IPS-18a (cell line): ENCODE measurements around the gene APOBEC3G.
A peak's percentile ranks its signal among the peaks of the same experiment; 100 is the strongest.
"Not testable (repeated sequence)": the region's sequence is repeated elsewhere in the genome, so short reads cannot be mapped to it uniquely, and the experiment has no call there.

Experiments used
- H3K27ac ChIP-seq: one replicate; pipeline ENCODE4 v1.5.1; 2013; ENCODE audit warnings: low read length
- H3K27me3 ChIP-seq: one replicate; pipeline ENCODE4 v1.6.1; 2013; ENCODE audit warnings: mild to moderate bottlenecking, low read length; ENCODE audit not compliant: control insufficient read depth, insufficient read depth
- H3K36me3 ChIP-seq: one replicate; pipeline ENCODE4 v1.6.1; 2013; ENCODE audit warnings: low read depth, low read length; ENCODE audit not compliant: control insufficient read depth
- H3K4me1 ChIP-seq: one replicate; pipeline ENCODE4 v1.6.1; 2013; ENCODE audit warnings: low read depth, low read length; ENCODE audit not compliant: control insufficient read depth
- H3K4me3 ChIP-seq: one replicate; pipeline ENCODE4 v1.5.1; 2013; ENCODE audit warnings: low read length
- H3K9ac ChIP-seq: one replicate; pipeline ENCODE4 v1.6.1; 2013; ENCODE audit warnings: mild to moderate bottlenecking, low read length, moderate library complexity
- H3K9me3 ChIP-seq: one replicate; pipeline ENCODE4 v1.6.1; 2013; ENCODE audit warnings: low read depth, low read length; ENCODE audit not compliant: control insufficient read depth

Gene APOBEC3G

GRCh38 chr22:39077026-39077840 is at the start of gene APOBEC3G:
Gene APOBEC3G (plus strand): TSS chr22:39077275. CDS start chr22:39077362, 87 bp downstream.
- H3K9me3 ChIP-seq, H3K9ac ChIP-seq, H3K4me1 ChIP-seq, H3K4me3 ChIP-seq, H3K27me3 ChIP-seq, H3K36me3 ChIP-seq, H3K27ac ChIP-seq: not testable (repeated sequence)

GRCh38 chr22:39027717-39028116 is 49.4 kb upstream of the APOBEC3G start:
- Histone ChIP-seq H3K36me3 (no peaks in the 10 kb centered on the region), H3K27me3 (no peaks in the 10 kb centered on the region), H3K9ac (no peak overlapping the region), H3K4me3 (no peak overlapping the region), H3K27ac (no peak overlapping the region), H3K4me1 (peaks cover 11% of the 10 kb centered on the region), H3K9me3 (no peaks in the 10 kb centered on the region)

- Histone ChIP-seq H3K4me3 (no peak overlapping the region), H3K9me3 (no peaks in the 10 kb centered on the region)
Observed at GRCh38 chr22:39028281-39028680, 48.8 kb upstream of the APOBEC3G start.

GRCh38 chr22:39029227-39029626 is 47.8 kb upstream of the APOBEC3G start:
- Histone ChIP-seq H3K9ac (no peak overlapping the region), H3K9me3 (no peaks in the 10 kb centered on the region), H3K36me3 (no peaks in the 10 kb centered on the region), H3K4me3 (no peak overlapping the region), H3K27ac (no peak overlapping the region), H3K4me1 (peaks cover 11% of the 10 kb centered on the region), H3K27me3 (no peaks in the 10 kb centered on the region)

More at GRCh38 chr22:39028281-39028680, 48.8 kb upstream of the APOBEC3G start:
- no peaks in the 10 kb centered on the region for H3K27me3 ChIP-seq
- no peaks in the 10 kb centered on the region for H3K36me3 ChIP-seq
- no peak overlapping the region for H3K27ac ChIP-seq
- H3K9ac ChIP-seq: no peak overlapping the region
- H3K4me1 ChIP-seq: peaks cover 11% of the 10 kb centered on the region

- H3K9me3 ChIP-seq: no peaks in the 10 kb centered on the region
- no peak overlapping the region for H3K9ac ChIP-seq
- no peaks in the 10 kb centered on the region for H3K27me3 ChIP-seq
- no peak overlapping the region for H3K4me3 ChIP-seq
- no peaks in the 10 kb centered on the region for H3K36me3 ChIP-seq
- H3K4me1 ChIP-seq: peaks cover 11% of the 10 kb centered on the region
- no peak overlapping the region for H3K27ac ChIP-seq
Observed at GRCh38 chr22:39030705-39031104, 46.4 kb upstream of the APOBEC3G start.

GRCh38 chr22:39031434-39032295 is 45.4 kb upstream of the APOBEC3G start:
- peak overlapping the region; percentile 39 for H3K4me3 ChIP-seq
- H3K36me3 ChIP-seq, H3K27ac ChIP-seq, H3K9me3 ChIP-seq, H3K27me3 ChIP-seq: not testable (repeated sequence)
- peaks cover 11% of the 10 kb centered on the region for H3K4me1 ChIP-seq
- H3K9ac ChIP-seq: peak overlapping the region; percentile 3

- H3K9me3 ChIP-seq, H3K36me3 ChIP-seq, H3K9ac ChIP-seq, H3K27ac ChIP-seq, H3K4me3 ChIP-seq, H3K27me3 ChIP-seq: not testable (repeated sequence)
- peaks cover 25% of the 10 kb centered on the region for H3K4me1 ChIP-seq
Observed at GRCh38 chr22:39037071-39037470, 40.0 kb upstream of the APOBEC3G start.

- H3K9ac ChIP-seq: no peak overlapping the region
- H3K27ac ChIP-seq: no peak overlapping the region
- no peak overlapping the region for H3K4me3 ChIP-seq
- H3K27me3 ChIP-seq: no peaks in the 10 kb centered on the region
- no peaks in the 10 kb centered on the region for H3K9me3 ChIP-seq
- no peaks in the 10 kb centered on the region for H3K36me3 ChIP-seq
- H3K4me1 ChIP-seq: peaks cover 21% of the 10 kb centered on the region
Observed at GRCh38 chr22:39039306-39040126, 37.6 kb upstream of the APOBEC3G start.

GRCh38 chr22:39040155-39040537 is 36.9 kb upstream of the APOBEC3G start:
- not testable (repeated sequence) for H3K9me3 ChIP-seq, H3K27ac ChIP-seq, H3K9ac ChIP-seq, H3K36me3 ChIP-seq, H3K27me3 ChIP-seq, H3K4me3 ChIP-seq
- peaks cover 21% of the 10 kb centered on the region for H3K4me1 ChIP-seq

GRCh38 chr22:39040538-39041296 is 36.4 kb upstream of the APOBEC3G start, which contains the start of gene APOBEC3F:
Gene APOBEC3F (plus strand): TSS chr22:39040864. CDS start chr22:39040961, 97 bp downstream.
- H3K27ac ChIP-seq, H3K27me3 ChIP-seq, H3K9me3 ChIP-seq, H3K36me3 ChIP-seq: not testable (repeated sequence)
- peaks cover 21% of the 10 kb centered on the region for H3K4me1 ChIP-seq
- peak within 1 kb of the TSS; percentile 51 for H3K4me3 ChIP-seq
- peak within 1 kb of the TSS; percentile 22 for H3K9ac ChIP-seq
